ENCODE results near the gene LSP1. TPM values are rescaled to one million over a fixed set of nuclear protein-coding genes. Genes with fewer than 3 reads are reported as not detected.

The LSP1 gene
- total RNA-seq, 1 donor from 2014 or later, result 303 TPM

- Mint-ChIP-seq H3K27ac (no peak overlapping the region), H3K27me3 (peaks cover 4% of the 10 kb centered on the region), H3K9me3 (no peaks in the 10 kb centered on the region), H3K4me1 (no peaks in the 10 kb centered on the region), H3K4me3 (no peak overlapping the region), H3K36me3 (ENCODE audit: low read depth) (no peaks in the 10 kb centered on the region)
- intact Hi-C loops (cut with micrococcal nuclease), result no loop called here
- no peak for DNase-seq
Observed at GRCh38 chr11:1930462-1930830, 77.6 kb downstream of the LSP1 start.

GRCh38 chr11:1931341-1932104 is 78.6 kb downstream of the LSP1 start:
- H3K36me3 Mint-ChIP-seq (ENCODE audit: low read depth), result no peaks in the 10 kb centered on the region
- no peaks in the 10 kb centered on the region for H3K4me1 Mint-ChIP-seq
- intact Hi-C loops (cut with micrococcal nuclease), result no loop called here
- no peaks in the 10 kb centered on the region for H3K9me3 Mint-ChIP-seq
- peaks cover 4% of the 10 kb centered on the region for H3K27me3 Mint-ChIP-seq
- DNase-seq, result no peak
- H3K27ac Mint-ChIP-seq, result no peak overlapping the region
- no peak overlapping the region for H3K4me3 Mint-ChIP-seq

- Mint-ChIP-seq H3K27me3 (peaks cover 4% of the 10 kb centered on the region), H3K36me3 (ENCODE audit: low read depth) (no peaks in the 10 kb centered on the region), H3K4me1 (no peaks in the 10 kb centered on the region), H3K4me3 (no peak overlapping the region), H3K9me3 (no peaks in the 10 kb centered on the region), H3K27ac (no peak overlapping the region)
- intact Hi-C loops (cut with micrococcal nuclease), result no loop called here
- no peak for DNase-seq
Observed at GRCh38 chr11:1932105-1932480, 79.2 kb downstream of the LSP1 start.

- intact Hi-C loops (cut with micrococcal nuclease), result no loop called here
- no peak overlapping the region for H3K27ac Mint-ChIP-seq
- H3K27me3 Mint-ChIP-seq, result peaks cover 4% of the 10 kb centered on the region
- no peaks in the 10 kb centered on the region for H3K36me3 Mint-ChIP-seq (ENCODE audit: low read depth)
- no peak overlapping the region for H3K4me3 Mint-ChIP-seq
- no peaks in the 10 kb centered on the region for H3K9me3 Mint-ChIP-seq
- H3K4me1 Mint-ChIP-seq, result no peaks in the 10 kb centered on the region
- DNase-seq, result no peak
Observed at GRCh38 chr11:1932681-1933080, 79.8 kb downstream of the LSP1 start.

- no peak for DNase-seq
- H3K4me1 Mint-ChIP-seq, result no peaks in the 10 kb centered on the region
- no peaks in the 10 kb centered on the region for H3K36me3 Mint-ChIP-seq (ENCODE audit: low read depth)
- H3K27me3 Mint-ChIP-seq, result peaks cover 4% of the 10 kb centered on the region
- no peak overlapping the region for H3K4me3 Mint-ChIP-seq
- H3K27ac Mint-ChIP-seq, result no peak overlapping the region
- intact Hi-C loops (cut with micrococcal nuclease), result no loop called here
- H3K9me3 Mint-ChIP-seq, result no peaks in the 10 kb centered on the region
Observed at GRCh38 chr11:1933416-1934334, 80.8 kb downstream of the LSP1 start.

GRCh38 chr11:1934335-1935155 is 81.7 kb downstream of the LSP1 start:
- intact Hi-C loops (cut with micrococcal nuclease), result no loop called here

GRCh38 chr11:1935156-1936071 is 82.5 kb downstream of the LSP1 start:
- no peak overlapping the region for H3K4me3 Mint-ChIP-seq
- H3K4me1 Mint-ChIP-seq, result peaks cover 5% of the 10 kb centered on the region
- DNase-seq, result peak; percentile 55

More at GRCh38 chr11:1934335-1935155, 81.7 kb downstream of the LSP1 start:
- Mint-ChIP-seq H3K4me1 (peaks cover 2% of the 10 kb centered on the region), H3K4me3 (no peak overlapping the region), H3K36me3 (ENCODE audit: low read depth) (no peaks in the 10 kb centered on the region), H3K27ac (no peak overlapping the region), H3K27me3 (peaks cover 4% of the 10 kb centered on the region), H3K9me3 (no peaks in the 10 kb centered on the region)
- DNase-seq, result peak; percentile 55

GRCh38 chr11:1936072-1936780 is 83.3 kb downstream of the LSP1 start:
- Mint-ChIP-seq H3K27me3 (peaks cover 2% of the 10 kb centered on the region), H3K27ac (no peak overlapping the region), H3K9me3 (no peaks in the 10 kb centered on the region), H3K4me3 (no peak overlapping the region), H3K36me3 (ENCODE audit: low read depth) (no peaks in the 10 kb centered on the region), H3K4me1 (peaks cover 5% of the 10 kb centered on the region)
- intact Hi-C loops (cut with micrococcal nuclease), result no loop called here
- peak; percentile 50 for DNase-seq

More at GRCh38 chr11:1935156-1936071, 82.5 kb downstream of the LSP1 start:
- Mint-ChIP-seq H3K27ac (no peak overlapping the region), H3K36me3 (ENCODE audit: low read depth) (no peaks in the 10 kb centered on the region), H3K9me3 (no peaks in the 10 kb centered on the region), H3K27me3 (peaks cover 2% of the 10 kb centered on the region)
- intact Hi-C loops (cut with micrococcal nuclease), result no loop called here

- Mint-ChIP-seq H3K36me3 (ENCODE audit: low read depth) (no peaks in the 10 kb centered on the region), H3K27ac (no peak overlapping the region), H3K4me3 (no peak overlapping the region), H3K4me1 (peaks cover 5% of the 10 kb centered on the region), H3K9me3 (no peaks in the 10 kb centered on the region), H3K27me3 (no peaks in the 10 kb centered on the region)
- peak; percentile 54 for DNase-seq
- intact Hi-C loops (cut with micrococcal nuclease), result no loop called here
Observed at GRCh38 chr11:1936781-1937615, 84.1 kb downstream of the LSP1 start.

- DNase-seq, result peak; percentile 55
- intact Hi-C loops (cut with micrococcal nuclease), result loop anchor here (1.0 kb wide), 1 partner anchor 24 kb away; no protein-coding TSS in a partner anchor
Observed at GRCh38 chr11:1937616-1938342, 84.9 kb downstream of the LSP1 start.

GRCh38 chr11:1938343-1939005 is 85.6 kb downstream of the LSP1 start:
- Mint-ChIP-seq H3K27me3 (no peaks in the 10 kb centered on the region), H3K9me3 (no peaks in the 10 kb centered on the region), H3K4me3 (no peak overlapping the region), H3K36me3 (ENCODE audit: low read depth) (no peaks in the 10 kb centered on the region), H3K27ac (no peak overlapping the region), H3K4me1 (peaks cover 5% of the 10 kb centered on the region)
- intact Hi-C loops (cut with micrococcal nuclease), result loop anchor here (1.0 kb wide), 2 partner anchors 25 to 44 kb away; no protein-coding TSS in a partner anchor
- peak; percentile 53 for DNase-seq

More at GRCh38 chr11:1937616-1938342, 84.9 kb downstream of the LSP1 start:
- Mint-ChIP-seq H3K27ac (no peak overlapping the region), H3K4me3 (no peak overlapping the region), H3K36me3 (ENCODE audit: low read depth) (no peaks in the 10 kb centered on the region), H3K27me3 (no peaks in the 10 kb centered on the region), H3K9me3 (no peaks in the 10 kb centered on the region), H3K4me1 (peaks cover 5% of the 10 kb centered on the region)
